HUES6 (cell line): ENCODE data around the gene PLLP.

Source experiments
- H3K27ac ChIP-seq: 2 replicates; pipeline ENCODE4 v1.7.0; 2013; ENCODE audit warnings: low read depth, mild to moderate bottlenecking, low read length, inconsistent platforms
- H3K27me3 ChIP-seq: 2 replicates; pipeline ENCODE4 v1.6.1; 2013; ENCODE audit warnings: low read length; ENCODE audit not compliant: control insufficient read depth, insufficient read depth
- H3K36me3 ChIP-seq: 2 replicates; pipeline ENCODE4 v1.6.1; 2013; ENCODE audit warnings: low read length; ENCODE audit not compliant: control insufficient read depth, insufficient read depth
- H3K4me1 ChIP-seq: 2 replicates; pipeline ENCODE4 v1.6.1; 2013; ENCODE audit warnings: low read length; ENCODE audit not compliant: control insufficient read depth, insufficient read depth
- H3K4me3 ChIP-seq: 2 replicates; pipeline ENCODE4 v1.5.1; 2013; ENCODE audit warnings: low read depth, low read length
- H3K9ac ChIP-seq: one replicate; pipeline ENCODE4 v1.6.1; 2013; ENCODE audit warnings: mild to moderate bottlenecking, low read length
- H3K9me3 ChIP-seq: 2 replicates; pipeline ENCODE4 v1.6.1; 2013; ENCODE audit warnings: low read depth, low read length; ENCODE audit not compliant: control insufficient read depth, insufficient read depth

PLLP gene

DNA sequence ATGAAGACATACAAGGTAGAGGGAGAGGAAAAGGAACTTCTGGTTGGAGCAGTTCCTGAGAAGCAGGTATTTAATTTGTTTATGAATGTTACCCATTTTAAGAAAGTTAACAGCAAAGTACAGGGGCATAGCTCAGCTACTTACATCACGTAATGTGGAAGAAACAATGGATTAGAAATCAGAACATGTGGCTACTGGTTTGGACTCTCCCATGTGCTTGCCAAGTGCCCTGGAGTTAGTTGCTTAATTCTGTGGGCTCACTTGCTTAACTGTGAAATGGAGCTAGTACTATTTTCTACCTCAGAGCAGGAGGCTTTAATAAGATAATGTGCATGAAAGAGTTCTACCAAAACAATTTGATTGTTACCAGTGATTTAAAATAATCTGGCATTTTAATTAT is 71.0 kb downstream of the PLLP start:
- Histone ChIP-seq H3K36me3 (peaks cover 81% of the 10 kb centered on the region), H3K27ac (no peak overlapping the region), H3K4me1 (no peaks in the 10 kb centered on the region), H3K9me3 (no peaks in the 10 kb centered on the region), H3K4me3 (no peak overlapping the region), H3K27me3 (no peaks in the 10 kb centered on the region), H3K9ac (no peak overlapping the region)

DNA sequence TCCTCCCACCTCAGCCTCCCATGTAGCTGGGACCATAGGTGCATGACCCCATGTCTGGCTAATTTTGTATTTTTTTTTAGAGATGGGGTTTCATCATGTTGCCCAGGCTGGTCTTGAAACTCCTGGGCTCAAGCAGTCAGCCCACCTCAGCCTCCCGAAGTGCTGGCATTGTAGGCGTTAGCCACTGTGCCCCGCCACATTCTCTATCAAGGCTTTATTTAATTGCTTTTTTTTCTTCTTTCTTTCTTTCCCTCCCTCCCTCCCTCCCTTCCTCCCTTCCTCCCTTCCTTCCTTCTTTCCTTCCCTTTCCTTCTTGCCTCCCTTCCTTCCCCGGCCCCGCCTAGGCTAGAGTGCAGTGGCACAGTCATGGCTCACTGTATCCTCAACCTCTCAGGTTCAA is 74.7 kb downstream of the PLLP start:
- Histone ChIP-seq H3K9me3 (no peaks in the 10 kb centered on the region), H3K4me3 (no peak overlapping the region), H3K27ac (no peak overlapping the region), H3K4me1 (no peaks in the 10 kb centered on the region), H3K36me3 (peaks cover 79% of the 10 kb centered on the region), H3K27me3 (no peaks in the 10 kb centered on the region), H3K9ac (no peak overlapping the region)

DNA sequence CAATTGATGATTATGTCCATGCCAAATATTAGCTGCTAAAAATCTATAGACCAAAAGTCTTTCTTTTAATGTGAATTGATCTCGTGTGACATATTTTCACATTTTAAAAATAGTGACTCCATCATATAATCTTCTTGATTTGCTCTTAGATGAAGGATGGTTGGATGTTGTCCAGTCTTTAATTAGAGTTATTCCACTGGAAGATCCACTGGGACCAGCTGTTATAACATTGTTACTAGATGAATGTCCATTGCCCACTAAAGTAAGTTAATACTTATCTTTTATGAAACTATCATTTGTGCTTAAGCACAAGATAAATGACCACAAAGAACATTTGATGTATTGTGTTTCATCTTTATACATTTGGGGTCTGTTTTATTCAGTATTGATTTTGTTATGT is 75.5 kb downstream of the PLLP start:
- Histone ChIP-seq H3K27me3 (no peaks in the 10 kb centered on the region), H3K36me3 (peaks cover 76% of the 10 kb centered on the region), H3K4me3 (no peak overlapping the region), H3K27ac (no peak overlapping the region), H3K9me3 (no peaks in the 10 kb centered on the region), H3K4me1 (no peaks in the 10 kb centered on the region), H3K9ac (no peak overlapping the region)
